Transverse colon (tissue), 4 donors: ENCODE measurements around the gene LRRC26. TPM values are rescaled to one million over a fixed set of nuclear protein-coding genes. Genes with fewer than 3 reads are reported as not detected.

Experiments used
- DNase-seq: peaks from one replicate; pipeline ENCODE4 v3.0.0-alpha.2; 2019
- H3K27ac ChIP-seq, 4 donors: fragments of 200-600 bp; sonication (generic); 2 replicates each; pipeline ENCODE4 v1.5.1; 2016 to 2018; ENCODE audit warnings: inconsistent platforms in 4 of 4
- H3K27me3 ChIP-seq: fragments of 200-600 bp; sonication (generic); 2 replicates; pipeline ENCODE4 v1.5.1; 2017; ENCODE audit warnings: inconsistent platforms
- H3K36me3 ChIP-seq, 4 donors: fragments of 200-600 bp; sonication (generic); 2 replicates each; pipeline ENCODE4 v1.5.1; 2017 to 2019; ENCODE audit warnings: inconsistent platforms in 4 of 4
- H3K4me1 ChIP-seq, 4 donors: fragments of 200-600 bp; sonication (generic); 2 replicates each; pipeline ENCODE4 v1.5.1; 2017 to 2020; ENCODE audit warnings: inconsistent platforms in 4 of 4
- H3K4me3 ChIP-seq, 4 donors: fragments of 200-600 bp; sonication (generic); 1 replicate in 1 of 4; 2 replicates in 3 of 4; pipeline versions ENCODE4 v1.5.1 to v1.6.1; 2017 to 2019; ENCODE audit warnings: inconsistent platforms in 4 of 4
- H3K9me3 ChIP-seq, 2 donors: fragments of 200-600 bp; sonication (generic); 2 replicates each; pipeline ENCODE4 v1.5.1; 2017 to 2019; ENCODE audit warnings: inconsistent platforms in 2 of 2
- EP300 ChIP-seq: sonication (generic); formaldehyde crosslinking; IDR thresholded peaks from one replicate; pipeline ENCODE4 v1.6.1; 2017; ENCODE audit warnings: antibody characterized with exemption, low read depth
- POLR2A ChIP-seq: fragments of 450-650 bp; IDR thresholded peaks from one replicate; pipeline ENCODE4 v1.6.1; 2016; ENCODE audit warnings: antibody characterized with exemption, mild to moderate bottlenecking, moderate library complexity
- POLR2AphosphoS5 ChIP-seq, 3 donors: sonication (generic); formaldehyde crosslinking; IDR thresholded peaks; one replicate each; pipeline ENCODE4 v1.6.1; 2016; ENCODE audit warnings: antibody characterized with exemption in 3 of 3
- WGBS, 2 donors: methylation state at CpG; one replicate each; pipeline ENCODE4 v1.1.5; 2018; ENCODE audit warnings: low coverage in 1 of 2; 5-methylcytosine and 5-hydroxymethylcytosine counted together
- in situ Hi-C, 4 donors: fragments of 200-750 bp; cut with MboI; loops; one replicate each; pipeline versions ENCODE4 v1.15.0 to v1.15.1; 2017; ENCODE audit warnings: low sequenced_read_pairs in 3 of 4, low pct_ligation_motif_present in 1 of 4, low pct_unique_long_range_greater_than_20kb in 1 of 4
- intact Hi-C: fragments of 100-400 bp; cut with DNase I; formaldehyde crosslinking; loops from one replicate; pipeline ENCODE4 v1.15.1; 2023; ENCODE audit warnings: low total_unique reads
- total RNA-seq, 4 donors: library from RNA; depleted of rRNA; stranded (reverse); fragments of >200 nt; gene quantifications; one replicate each; pipeline ENCODE4 v1.1.0, GENCODE V29; 2016
- TF ChIP-seq, protein P1 (sequence below), 5 experiments: fragments of 200-600 bp in 3 of 5; fragments of 450-650 bp in 2 of 5; sonication (generic) in 3 of 5; IDR thresholded peaks; 1 replicate in 2 of 5; 2 replicates in 3 of 5; pipeline ENCODE4 v1.5.1; 2016 to 2017; ENCODE audit warnings: antibody characterized with exemption in 5 of 5, inconsistent platforms in 3 of 5, mild to moderate bottlenecking in 2 of 5, moderate library complexity in 1 of 5

LRRC26 gene
- total RNA-seq, 4 donors from 2014 or later, result 31.8 to 437 (median 64.8) TPM

- 40 to 66% methylated on average over 1 to 10 of the region's 10 CpGs for WGBS, 2 donors
- H3K4me3 ChIP-seq, result peak overlapping the region in 2 of 4 donors; percentile 12 to 14
- H3K27me3 ChIP-seq, result no peaks in the 10 kb centered on the region
- intact Hi-C loops, result no loop called here
- H3K9me3 ChIP-seq, result no peaks in the 10 kb centered on the region
- peak; percentile 79 for DNase-seq
- H3K4me1 ChIP-seq, result peaks cover 22 to 73% (median 64%) of the 10 kb centered on the region in 4 donors
- H3K36me3 ChIP-seq, result no peaks in the 10 kb centered on the region
- TF ChIP-seq POLR2AphosphoS5 (IDR thresholded peaks at IDR 0.05), result peak in 1 of 3 donors; percentile 6
- TF ChIP-seq, protein P1, sequence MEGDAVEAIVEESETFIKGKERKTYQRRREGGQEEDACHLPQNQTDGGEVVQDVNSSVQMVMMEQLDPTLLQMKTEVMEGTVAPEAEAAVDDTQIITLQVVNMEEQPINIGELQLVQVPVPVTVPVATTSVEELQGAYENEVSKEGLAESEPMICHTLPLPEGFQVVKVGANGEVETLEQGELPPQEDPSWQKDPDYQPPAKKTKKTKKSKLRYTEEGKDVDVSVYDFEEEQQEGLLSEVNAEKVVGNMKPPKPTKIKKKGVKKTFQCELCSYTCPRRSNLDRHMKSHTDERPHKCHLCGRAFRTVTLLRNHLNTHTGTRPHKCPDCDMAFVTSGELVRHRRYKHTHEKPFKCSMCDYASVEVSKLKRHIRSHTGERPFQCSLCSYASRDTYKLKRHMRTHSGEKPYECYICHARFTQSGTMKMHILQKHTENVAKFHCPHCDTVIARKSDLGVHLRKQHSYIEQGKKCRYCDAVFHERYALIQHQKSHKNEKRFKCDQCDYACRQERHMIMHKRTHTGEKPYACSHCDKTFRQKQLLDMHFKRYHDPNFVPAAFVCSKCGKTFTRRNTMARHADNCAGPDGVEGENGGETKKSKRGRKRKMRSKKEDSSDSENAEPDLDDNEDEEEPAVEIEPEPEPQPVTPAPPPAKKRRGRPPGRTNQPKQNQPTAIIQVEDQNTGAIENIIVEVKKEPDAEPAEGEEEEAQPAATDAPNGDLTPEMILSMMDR (IDR thresholded peaks at IDR 0.05), result no peak
- H3K27ac ChIP-seq, result peak overlapping the region; percentile 82 to 90 (median 88)
- in situ Hi-C loops, result no loop called here
Observed at GRCh38 chr9:137194909-137195308, 25.1 kb upstream of the LRRC26 start.

- 32% methylated on average over 3 of the region's 16 CpGs; no CpG with 5 or more reads in 1 of the 2 donors for WGBS, 2 donors
- DNase-seq, result no peak
- Histone ChIP-seq H3K36me3 (no peaks in the 10 kb centered on the region), H3K27me3 (no peaks in the 10 kb centered on the region), H3K4me1 (peaks cover 22 to 73% (median 65%) of the 10 kb centered on the region in 4 donors), H3K4me3 (peak overlapping the region in 1 of 4 donors; percentile 12), H3K27ac (peak overlapping the region; percentile 82 to 90 (median 88)), H3K9me3 (no peaks in the 10 kb centered on the region)
- no peak for TF ChIP-seq EP300
- no peak for TF ChIP-seq POLR2AphosphoS5 (IDR thresholded peaks at IDR 0.05)
- TF ChIP-seq POLR2A, result no peak
- TF ChIP-seq, protein P1 (IDR thresholded peaks at IDR 0.05), result no peak
- in situ Hi-C loops, result no loop called here
- intact Hi-C loops, result no loop called here
Observed at GRCh38 chr9:137194388-137194787, 24.5 kb upstream of the LRRC26 start.

DNA sequence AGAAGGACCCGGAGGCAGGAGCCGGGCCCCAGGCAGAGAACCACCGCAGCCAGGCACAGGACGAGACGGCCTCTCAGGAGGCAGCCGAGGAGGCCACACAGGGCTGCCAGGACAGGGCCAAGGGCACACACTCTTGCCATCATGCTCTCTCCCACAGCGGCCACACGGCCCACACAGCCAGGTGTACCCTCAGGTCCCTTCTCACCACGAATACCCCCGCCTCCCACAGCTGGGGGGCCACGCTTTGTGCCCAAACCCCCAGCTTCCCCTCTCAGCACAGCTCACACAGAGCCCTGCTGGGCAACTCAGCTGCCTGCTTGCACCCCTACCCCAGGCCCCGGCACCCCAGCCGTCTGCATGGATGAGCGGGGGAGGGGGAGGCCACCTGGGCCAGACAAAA lies 23.9 kb upstream of the LRRC26 start:
- Histone ChIP-seq H3K36me3 (no peaks in the 10 kb centered on the region), H3K4me1 (peaks cover 20 to 70% (median 63%) of the 10 kb centered on the region in 4 donors), H3K9me3 (no peaks in the 10 kb centered on the region), H3K27me3 (no peaks in the 10 kb centered on the region), H3K4me3 (no peak overlapping the region), H3K27ac (peak overlapping the region; percentile 82 to 90 (median 88))
- intact Hi-C loops (no loop called here), in situ Hi-C loops (no loop called here)
- DNase-seq, result no peak
- TF ChIP-seq POLR2AphosphoS5 (IDR thresholded peaks at IDR 0.05) (no peak), EP300 (no peak), POLR2A (no peak)
- TF ChIP-seq, protein P1 (IDR thresholded peaks at IDR 0.05), result no peak
- 80 to 87% methylated on average over 3 to 13 of the region's 14 CpGs for WGBS, 2 donors

DNA sequence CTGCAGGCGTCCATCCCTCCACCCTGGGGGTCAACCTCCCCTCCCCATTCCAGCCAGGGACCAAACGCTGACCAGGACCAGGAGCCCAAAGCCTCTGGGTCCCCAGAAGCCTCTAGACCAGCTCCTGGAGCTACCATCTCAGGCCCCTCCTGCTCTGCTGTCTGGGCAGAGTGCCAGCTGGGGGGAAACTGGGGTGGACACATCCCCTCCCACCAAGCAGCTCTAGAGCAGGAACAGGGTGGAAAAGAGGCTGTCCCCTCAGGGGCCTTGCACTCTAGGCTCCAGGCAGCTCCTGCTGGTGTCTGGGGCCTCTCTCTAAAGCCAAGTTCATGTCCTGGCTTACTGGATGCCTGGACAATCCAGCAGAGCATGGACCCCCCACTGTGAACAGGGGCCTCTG lies 23.0 kb upstream of the LRRC26 start:
- Histone ChIP-seq H3K27ac (no peak overlapping the region), H3K9me3 (no peaks in the 10 kb centered on the region), H3K27me3 (no peaks in the 10 kb centered on the region), H3K36me3 (no peaks in the 10 kb centered on the region), H3K4me3 (no peak overlapping the region), H3K4me1 (peaks cover 20 to 63% (median 54%) of the 10 kb centered on the region in 4 donors)
- 73% methylated on average over 2 of the region's 2 CpGs; no CpG with 5 or more reads in 1 of the 2 donors for WGBS, 2 donors
- in situ Hi-C loops (no loop called here), intact Hi-C loops (no loop called here)
- TF ChIP-seq POLR2AphosphoS5 (IDR thresholded peaks at IDR 0.05), result no peak
- TF ChIP-seq, protein P1 (IDR thresholded peaks at IDR 0.05), result no peak
- no peak for TF ChIP-seq EP300
- no peak for TF ChIP-seq POLR2A
- DNase-seq, result no peak
